ENCODE results near the gene CIPC.

GRCh38 chr14:77055981-77056380 lies 42.1 kb upstream of the CIPC start:
- TF ChIP-seq POLR2A (IDR thresholded peaks at IDR 0.05) (no peak), CTCF (IDR thresholded peaks at IDR 0.05) (no peak)
